Left kidney (tissue), 2 donors: ENCODE results near the gene ATP7A. TPM values are rescaled to one million over a fixed set of nuclear protein-coding genes. Genes with fewer than 3 reads are reported as not detected.
"Not testable (repeated sequence)": the region's sequence is repeated elsewhere in the genome, so short reads cannot be mapped to it uniquely, and the experiment has no call there.

Experiments used
- DNase-seq: peaks from one replicate; pipeline ENCODE4 v3.0.0-alpha.2; 2013
- polyA plus RNA-seq: library from polyadenylated mRNA; unstranded; fragments of 120-200 nt; gene quantifications from one replicate; pipeline ENCODE4 v1.2.1, GENCODE V29; 2013; ENCODE audit not compliant: insufficient read length

Gene ATP7A
- polyA plus RNA-seq, 1 donor = 19.2 TPM

- DNase-seq = no peak
These were observed 124.6 kb downstream of the ATP7A start for GRCh38 chrX:78035061-78035460.

GRCh38 chrX:78037881-78038280, 127.4 kb downstream of the ATP7A start:
- DNase-seq = no peak

- no peak for DNase-seq
These were observed 132.1 kb downstream of the ATP7A start for GRCh38 chrX:78042601-78043000.

GRCh38 chrX:78046362-78046761, 135.9 kb downstream of the ATP7A start:
- DNase-seq = no peak

GRCh38 chrX:78048052-78048451, 137.6 kb downstream of the ATP7A start:
- DNase-seq = no peak

GRCh38 chrX:78063687-78064086, 153.2 kb downstream of the ATP7A start:
- no peak for DNase-seq

GRCh38 chrX:78064152-78064551, 153.7 kb downstream of the ATP7A start:
- DNase-seq = no peak

- not testable (repeated sequence) for DNase-seq
These were observed 154.5 kb downstream of the ATP7A start for GRCh38 chrX:78064698-78065601.

GRCh38 chrX:78066110-78066509, 155.6 kb downstream of the ATP7A start:
- no peak for DNase-seq

GRCh38 chrX:78071331-78071730, 160.8 kb downstream of the ATP7A start:
- no peak for DNase-seq

GRCh38 chrX:78073147-78074077, 162.9 kb downstream of the ATP7A start:
- not testable (repeated sequence) for DNase-seq

- DNase-seq = no peak
These were observed 163.6 kb downstream of the ATP7A start for GRCh38 chrX:78074088-78074487.

- DNase-seq = no peak
These were observed 165.4 kb downstream of the ATP7A start for GRCh38 chrX:78075787-78076389.

GRCh38 chrX:78081413-78081812, 170.9 kb downstream of the ATP7A start:
- DNase-seq = not testable (repeated sequence)

GRCh38 chrX:78092296-78092695, 181.8 kb downstream of the ATP7A start:
- no peak for DNase-seq

- DNase-seq = no peak
These were observed 187.6 kb downstream of the ATP7A start for GRCh38 chrX:78098108-78098507.

Other genes starting within 250 kb of the ATP7A start
- 105 TPM for gene ATRX, start 124.5 kb upstream of the ATP7A start, polyA plus RNA-seq
- gene MAGT1, start 15.3 kb upstream of the ATP7A start, polyA plus RNA-seq = 100 TPM
- 311 TPM for gene COX7B, start 11.2 kb upstream of the ATP7A start, polyA plus RNA-seq
- 0.52 TPM for gene PGAM4, start 58.9 kb downstream of the ATP7A start, polyA plus RNA-seq
- gene PGK1, start 193.6 kb downstream of the ATP7A start, polyA plus RNA-seq = 390 TPM
- 55.6 TPM for gene TAF9B, start 229.0 kb downstream of the ATP7A start, polyA plus RNA-seq